AG04449 (cell line): ENCODE results near the gene SNX19.

Experiments used
- CTCF ChIA-PET: fragments of 350-600 bp; formaldehyde crosslinking; extraction: SDS; loops from one replicate; lab custom pipeline; 2021; ENCODE audit warnings: antibody characterized with exemption; lab: Yijun Ruan, JAX
- POLR2A ChIA-PET: fragments of 400-600, 350-600 bp; formaldehyde crosslinking; extraction: SDS; loops from one replicate; lab custom pipeline; 2020; ENCODE audit warnings: antibody characterized with exemption, inconsistent platforms; lab: Yijun Ruan, JAX
- DNase-seq: peaks from one replicate; pipeline ENCODE4 v3.0.0-alpha.2; 2010; ENCODE audit warnings: low read depth, low spot score
- H3K4me3 ChIP-seq: 2 replicates; pipeline ENCODE4 v1.5.1; 2011; ENCODE audit warnings: low read depth, mild to moderate bottlenecking, control low read depth, low read length
- TF ChIP-seq, protein P1 (sequence below): IDR thresholded peaks from one replicate; pipeline ENCODE4 v1.5.1; 2011; ENCODE audit warnings: mild to moderate bottlenecking, moderate library complexity, low read length, control low read depth, inconsistent platforms; ENCODE audit not compliant: insufficient read depth; ENCODE audit errors: missing control alignments

Gene SNX19

DNA sequence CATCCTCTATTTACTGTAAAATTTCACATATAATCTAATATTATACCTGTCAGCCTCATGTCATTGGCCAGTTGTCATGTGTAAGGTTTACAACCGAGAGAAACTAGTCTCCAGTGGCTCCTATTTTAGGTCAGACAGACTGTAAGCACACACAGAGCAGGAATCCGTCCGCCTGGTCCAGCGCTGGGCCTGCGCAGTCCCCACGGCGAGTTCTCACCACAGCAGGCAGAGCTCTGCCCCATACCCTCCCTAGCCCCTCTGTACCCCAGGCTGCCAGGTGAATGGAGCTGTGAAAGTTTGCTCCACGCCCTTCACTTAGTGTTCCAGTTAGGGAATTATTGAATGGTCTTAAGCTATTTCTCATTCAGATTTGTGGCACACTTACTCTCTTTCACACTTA lies 63.7 kb downstream of the SNX19 start:
- ChIA-PET CTCF (interaction anchor here (0.9 to 6.5 kb wide), 10 partner anchors 8 to 421 kb away, joined by 3 to 124 read pairs (median 6); no protein-coding TSS in a partner anchor), POLR2A (no interaction called here)
- no peak overlapping the region for H3K4me3 ChIP-seq
- DNase-seq = no peak
- TF ChIP-seq, protein P1, sequence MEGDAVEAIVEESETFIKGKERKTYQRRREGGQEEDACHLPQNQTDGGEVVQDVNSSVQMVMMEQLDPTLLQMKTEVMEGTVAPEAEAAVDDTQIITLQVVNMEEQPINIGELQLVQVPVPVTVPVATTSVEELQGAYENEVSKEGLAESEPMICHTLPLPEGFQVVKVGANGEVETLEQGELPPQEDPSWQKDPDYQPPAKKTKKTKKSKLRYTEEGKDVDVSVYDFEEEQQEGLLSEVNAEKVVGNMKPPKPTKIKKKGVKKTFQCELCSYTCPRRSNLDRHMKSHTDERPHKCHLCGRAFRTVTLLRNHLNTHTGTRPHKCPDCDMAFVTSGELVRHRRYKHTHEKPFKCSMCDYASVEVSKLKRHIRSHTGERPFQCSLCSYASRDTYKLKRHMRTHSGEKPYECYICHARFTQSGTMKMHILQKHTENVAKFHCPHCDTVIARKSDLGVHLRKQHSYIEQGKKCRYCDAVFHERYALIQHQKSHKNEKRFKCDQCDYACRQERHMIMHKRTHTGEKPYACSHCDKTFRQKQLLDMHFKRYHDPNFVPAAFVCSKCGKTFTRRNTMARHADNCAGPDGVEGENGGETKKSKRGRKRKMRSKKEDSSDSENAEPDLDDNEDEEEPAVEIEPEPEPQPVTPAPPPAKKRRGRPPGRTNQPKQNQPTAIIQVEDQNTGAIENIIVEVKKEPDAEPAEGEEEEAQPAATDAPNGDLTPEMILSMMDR = no peak

DNA sequence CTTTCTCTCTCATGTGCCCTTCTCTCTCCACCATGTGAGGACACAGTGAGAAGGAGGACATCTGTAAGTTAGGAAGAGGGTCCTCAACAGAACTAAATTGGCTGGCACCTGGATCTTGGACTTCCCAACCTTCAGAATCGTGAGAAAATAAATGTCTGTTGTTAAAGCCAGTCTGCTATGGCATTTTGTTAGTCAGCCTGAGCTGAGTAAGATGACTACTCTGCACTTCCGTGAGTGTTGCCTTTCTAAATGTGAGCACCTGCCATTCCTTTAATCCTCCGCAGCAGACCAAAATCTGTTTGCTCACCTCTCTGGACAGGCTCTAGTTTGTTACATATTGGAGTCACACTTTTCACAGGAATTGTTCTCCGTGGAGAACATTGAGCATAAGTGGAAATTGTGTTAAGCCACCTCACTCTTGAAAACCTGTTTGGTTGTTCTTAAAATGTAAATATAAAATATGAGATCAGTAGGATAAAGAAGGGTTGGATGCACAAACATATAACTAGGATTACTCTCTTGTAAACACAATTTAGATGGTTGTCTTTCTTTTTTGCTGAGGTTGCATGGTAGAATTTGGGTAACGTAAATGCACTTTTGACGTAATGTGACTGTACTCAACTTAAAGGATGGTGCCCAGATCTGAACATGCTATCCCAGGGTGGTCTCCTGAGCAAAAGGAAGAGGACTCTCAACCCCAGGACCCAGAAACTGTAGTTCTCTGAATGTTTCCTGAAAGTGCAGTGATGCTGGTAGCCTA lies 65.9 kb downstream of the SNX19 start:
- no peak overlapping the region for H3K4me3 ChIP-seq
- ChIA-PET CTCF (interaction anchor here (1.5 to 6.5 kb wide), 5 partner anchors 11 to 416 kb away, joined by 3 to 124 read pairs (median 19); partner anchors contain the start of gene SNX19), POLR2A (interaction anchor here (0.7 kb wide), 1 partner anchor 414 kb away, joined by 3 read pairs; no protein-coding TSS in a partner anchor)
- TF ChIP-seq, protein P1 = no peak
- DNase-seq = no peak

DNA sequence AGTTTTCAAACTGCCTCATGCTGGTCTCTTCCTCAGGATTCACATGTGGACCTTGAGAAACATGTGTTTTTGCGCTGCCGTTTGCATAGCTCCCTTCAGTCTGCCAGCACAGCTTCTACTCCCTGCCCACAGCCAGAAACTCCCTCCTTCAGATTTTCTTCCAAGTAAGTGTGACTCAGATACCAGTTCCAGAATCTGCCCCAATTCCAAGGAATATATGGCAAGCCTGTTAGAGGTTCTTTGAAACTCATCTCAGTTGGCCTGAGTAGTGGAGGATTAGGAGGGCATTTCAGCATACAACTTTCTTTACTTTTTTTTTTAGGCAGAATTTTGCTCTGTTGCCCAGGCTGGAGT lies 67.1 kb downstream of the SNX19 start:
- POLR2A ChIA-PET = interaction anchor here (0.7 kb wide), 1 partner anchor 182 kb away, joined by 3 read pairs; no protein-coding TSS in a partner anchor
- TF ChIP-seq, protein P1 = no peak
- CTCF ChIA-PET = interaction anchor here (0.6 to 6.5 kb wide), 7 partner anchors 12 to 417 kb away, joined by 3 to 124 read pairs (median 5); partner anchors contain the start of gene SNX19
- H3K4me3 ChIP-seq = no peak overlapping the region
- peak; percentile 69 for DNase-seq

DNA sequence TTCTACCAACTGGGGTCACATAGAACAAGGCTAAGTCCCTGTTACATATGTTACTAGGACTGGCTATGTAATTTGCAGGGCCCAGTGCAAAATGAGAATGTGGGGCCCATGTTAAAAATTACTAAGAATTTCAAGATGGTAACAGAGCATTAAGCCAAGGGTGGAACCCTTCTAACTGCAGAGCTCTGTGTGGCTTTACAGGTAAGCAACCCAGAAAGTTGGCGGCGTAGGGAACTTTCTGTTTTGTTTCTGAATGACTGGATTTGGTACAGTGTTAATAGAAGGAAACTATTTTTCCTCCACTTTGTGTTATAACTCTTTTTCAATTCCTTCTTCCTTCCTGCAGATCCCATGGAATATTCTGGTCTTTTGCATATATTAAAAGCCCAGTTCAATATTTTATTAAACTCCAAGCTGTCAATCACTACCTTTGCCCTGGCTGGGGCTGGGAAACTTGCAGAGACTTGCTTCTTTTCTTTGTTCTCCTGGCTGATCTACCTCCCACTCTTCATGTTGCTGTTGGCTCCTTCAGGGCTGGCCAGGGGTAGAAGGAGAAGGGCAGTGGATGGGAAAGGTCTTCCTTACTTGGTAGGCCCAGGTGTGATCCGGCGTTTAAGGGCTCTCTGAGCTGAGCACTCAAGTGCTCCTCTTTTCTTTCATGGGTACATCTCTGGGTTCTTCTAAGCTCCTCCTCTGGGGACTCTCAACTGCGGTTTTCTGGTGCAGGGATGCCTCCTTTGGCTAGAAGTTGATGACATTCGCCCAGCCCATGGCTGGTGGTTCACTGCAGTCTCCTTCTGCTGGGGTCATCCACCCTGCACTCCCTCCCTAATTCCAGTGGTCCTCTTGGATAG lies 67.7 kb downstream of the SNX19 start:
- CTCF ChIA-PET = interaction anchor here (0.6 to 6.5 kb wide), 10 partner anchors 11 to 417 kb away, joined by 3 to 124 read pairs (median 4); partner anchors contain the start of gene ADAMTS15
- TF ChIP-seq, protein P1 = no peak
- DNase-seq = no peak
- no peak overlapping the region for H3K4me3 ChIP-seq
- POLR2A ChIA-PET = interaction anchor here (0.7 kb wide), 1 partner anchor 182 kb away, joined by 3 read pairs; no protein-coding TSS in a partner anchor

DNA sequence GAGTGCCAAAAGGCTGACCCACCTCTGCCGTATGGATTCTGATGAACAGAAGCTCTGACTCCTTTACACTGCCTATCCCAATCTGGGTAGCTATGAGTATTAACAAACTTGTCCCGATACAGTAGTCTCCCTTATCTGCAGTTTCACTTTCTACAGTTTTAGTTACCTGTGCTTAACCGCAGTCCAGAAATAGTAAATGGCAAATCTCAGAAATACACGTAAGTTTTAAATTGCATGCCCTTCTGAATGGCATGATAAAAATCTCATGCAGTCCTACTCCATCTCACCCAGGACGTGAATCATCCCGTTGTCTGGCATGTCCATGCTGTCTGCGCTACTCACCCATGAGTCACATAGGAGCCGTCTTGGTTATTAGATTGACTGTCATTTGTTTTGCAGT lies 68.8 kb downstream of the SNX19 start:
- TF ChIP-seq, protein P1 = no peak
- CTCF ChIA-PET = interaction anchor here (1.3 to 6.5 kb wide), 5 partner anchors 13 to 416 kb away, joined by 3 to 124 read pairs (median 19); partner anchors contain the start of gene ADAMTS15
- POLR2A ChIA-PET = no interaction called here
- peak overlapping the region; percentile 23 for H3K4me3 ChIP-seq
- DNase-seq = peak; percentile 73
